Measurements from ENCODE around the gene SLC6A19. TPM values are rescaled to one million over a fixed set of nuclear protein-coding genes. Genes with fewer than 3 reads are reported as not detected.

SLC6A19 gene
- total RNA-seq, 4 donors from 2014 or later, result not detected

- no peak for TF ChIP-seq CTCF (IDR thresholded peaks at IDR 0.05; ENCODE audit: low read depth)
These were observed 73.1 kb downstream of the SLC6A19 start for GRCh38 chr5:1274471-1274870.

Other genes starting within 250 kb of the SLC6A19 start
- gene NKD2, start 192.8 kb upstream of the SLC6A19 start, total RNA-seq, result 1 to 10 TPM in 1 of 4 donors, not detected in 3; 1.1 TPM
- gene SLC12A7, start 89.5 kb upstream of the SLC6A19 start, total RNA-seq, result 10 to 100 TPM; 12.9 to 34.3 (median 20.7) TPM
- not detected for gene SLC6A18, start 23.8 kb downstream of the SLC6A19 start, total RNA-seq
- not detected for gene TERT, start 93.5 kb downstream of the SLC6A19 start, total RNA-seq
- 100 to 1,000 TPM in 2 of 4 donors, 10 to 100 TPM in 2; 92.3 to 132 (median 108) TPM for gene CLPTM1L, start 143.5 kb downstream of the SLC6A19 start, total RNA-seq
- gene SLC6A3, start 243.8 kb downstream of the SLC6A19 start, total RNA-seq, result under 1 TPM in 2 of 4 donors, not detected in 2; 0.16 to 0.22 TPM